NCI-H1105 (cell line): ENCODE data around the gene EFEMP2.
"Not testable (repeated sequence)": the region's sequence is repeated elsewhere in the genome, so short reads cannot be mapped to it uniquely, and the experiment has no call there.

ENCODE experiments used
- DNase-seq: peaks from one replicate; lab custom pipeline; 2025; lab: John Stamatoyannopoulos, UW

EFEMP2 gene

GRCh38 chr11:65900125-65900898, 27.7 kb upstream of the EFEMP2 start, which contains the start of gene FOSL1:
Gene FOSL1, minus strand, starts transcription at chr11:65900388. Its CDS starts 49 bp downstream, at chr11:65900339.
- peak; percentile 75 for DNase-seq

GRCh38 chr11:65899356-65900124, 26.9 kb upstream of the EFEMP2 start:
- no peak for DNase-seq

- DNase-seq: no peak
Observed at GRCh38 chr11:65898656-65899355, 26.2 kb upstream of the EFEMP2 start.

GRCh38 chr11:65897020-65897471, 24.4 kb upstream of the EFEMP2 start:
- DNase-seq: no peak

- DNase-seq: no peak
Observed at GRCh38 chr11:65896034-65896999, 23.7 kb upstream of the EFEMP2 start.

GRCh38 chr11:65895482-65895981, 22.9 kb upstream of the EFEMP2 start:
- DNase-seq: no peak

- DNase-seq: no peak
Observed at GRCh38 chr11:65894034-65894591, 21.5 kb upstream of the EFEMP2 start.

GRCh38 chr11:65892661-65893317, 20.2 kb upstream of the EFEMP2 start:
- DNase-seq: no peak

GRCh38 chr11:65892137-65892540, 19.5 kb upstream of the EFEMP2 start:
- not testable (repeated sequence) for DNase-seq

- DNase-seq: no peak
Observed at GRCh38 chr11:65891219-65892136, 18.9 kb upstream of the EFEMP2 start.

GRCh38 chr11:65890324-65891218, 18.0 kb upstream of the EFEMP2 start, which contains the start of gene CCDC85B:
Gene CCDC85B, plus strand, starts transcription at chr11:65890673. Its CDS starts 111 bp downstream, at chr11:65890784.
- peak; percentile 91 for DNase-seq

- DNase-seq: peak; percentile 95
Observed at GRCh38 chr11:65888163-65888814, 15.7 kb upstream of the EFEMP2 start, which contains the start of gene FIBP. Gene FIBP, minus strand, starts transcription at chr11:65888471. Its CDS starts 53 bp downstream, at chr11:65888418.

- DNase-seq: no peak
Observed at GRCh38 chr11:65887723-65888162, 15.1 kb upstream of the EFEMP2 start.

GRCh38 chr11:65886826-65887722, 14.5 kb upstream of the EFEMP2 start:
- no peak for DNase-seq

GRCh38 chr11:65885808-65886536, 13.4 kb upstream of the EFEMP2 start:
- DNase-seq: no peak
